Inflammatory macrophage (primary cell): ENCODE measurements around the gene MSANTD2.

Source experiments
- DNase-seq, 2 donors: peaks; one replicate each; pipeline ENCODE4 v3.0.0-alpha.2; 2020 to 2022

Gene MSANTD2

DNA sequence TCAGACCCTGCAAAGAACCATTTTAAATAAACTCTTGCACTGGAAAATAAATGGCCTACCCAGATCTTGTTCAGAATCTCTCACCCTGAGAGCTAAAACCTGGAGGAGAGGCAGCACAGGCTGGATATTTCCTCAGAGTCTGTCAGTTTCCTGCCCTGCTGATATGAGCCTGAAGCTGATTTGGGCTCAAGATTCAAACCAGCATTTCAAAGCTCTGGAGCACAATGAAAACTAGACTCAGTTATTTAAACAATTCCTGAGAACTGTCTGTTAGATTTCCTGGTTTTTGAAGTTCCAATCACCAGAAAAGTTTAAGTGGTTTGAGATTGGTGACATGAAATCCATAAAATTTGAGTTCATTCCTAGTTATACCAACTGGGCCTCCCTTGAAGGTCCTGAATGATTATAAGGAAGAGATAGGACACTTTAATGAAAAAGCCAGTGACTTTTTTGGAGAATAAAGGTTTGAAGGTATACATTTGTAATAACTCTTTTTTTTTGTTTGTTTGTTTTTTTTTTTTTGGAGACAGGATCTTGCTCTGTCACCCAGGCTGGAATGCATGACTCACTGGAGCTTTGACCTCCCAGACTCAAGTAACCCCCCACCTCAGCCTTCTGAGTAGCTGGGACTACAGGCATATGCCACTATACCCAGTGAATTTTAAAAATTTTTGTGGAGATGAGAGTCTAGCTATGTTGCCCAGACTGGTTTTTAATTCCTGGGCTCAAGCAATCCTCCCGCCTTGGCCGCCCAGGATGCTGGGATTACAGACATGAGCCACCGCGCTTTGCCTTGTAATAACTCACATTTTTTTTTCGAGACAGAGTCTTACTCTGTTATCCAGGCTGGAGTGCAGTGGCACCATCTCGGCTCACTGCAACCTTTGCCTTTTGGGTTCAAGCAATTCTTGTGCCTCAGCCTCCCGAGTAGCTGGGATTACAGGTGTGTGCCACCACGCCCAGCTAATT lies 30.1 kb downstream of the MSANTD2 start:
- DNase-seq, result no peak

DNA sequence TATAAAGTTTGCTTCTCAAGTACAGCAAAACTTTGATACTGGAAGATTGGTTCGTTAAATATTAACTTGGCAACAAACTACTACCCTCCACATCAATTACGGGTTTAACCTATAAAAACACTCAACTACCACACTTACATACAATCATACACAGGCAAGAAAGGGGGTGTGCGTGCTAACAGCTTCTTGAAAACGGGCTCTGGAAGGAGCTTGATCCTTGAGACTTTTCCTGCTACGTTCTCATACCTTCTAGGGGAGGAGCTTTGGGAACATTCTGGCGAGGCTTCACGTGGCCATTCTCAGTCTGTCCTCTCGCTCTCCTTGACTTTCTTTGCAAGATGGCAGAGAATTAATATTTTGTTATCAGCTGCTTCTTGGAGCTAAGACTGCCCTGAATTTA lies 31.3 kb downstream of the MSANTD2 start:
- no peak for DNase-seq

DNA sequence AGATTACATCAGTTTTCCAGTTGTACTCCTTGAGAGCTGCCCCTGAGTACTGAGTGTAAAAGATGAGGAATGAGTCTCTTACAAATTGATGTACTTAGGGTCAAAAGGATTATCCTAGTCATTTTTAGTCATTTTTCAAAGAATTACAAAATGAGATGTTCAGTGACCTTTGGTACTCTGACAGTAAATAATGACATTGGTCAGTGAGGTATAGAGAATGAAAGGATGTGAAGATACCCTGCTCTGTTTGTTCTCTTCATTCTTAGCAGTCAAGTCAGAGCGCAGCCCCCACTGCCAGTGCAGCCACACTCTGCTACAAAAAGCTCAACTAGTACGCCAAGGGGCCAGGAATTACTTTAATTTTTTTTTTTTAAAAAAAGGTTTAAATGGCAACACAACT lies 34.0 kb downstream of the MSANTD2 start:
- no peak for DNase-seq

DNA sequence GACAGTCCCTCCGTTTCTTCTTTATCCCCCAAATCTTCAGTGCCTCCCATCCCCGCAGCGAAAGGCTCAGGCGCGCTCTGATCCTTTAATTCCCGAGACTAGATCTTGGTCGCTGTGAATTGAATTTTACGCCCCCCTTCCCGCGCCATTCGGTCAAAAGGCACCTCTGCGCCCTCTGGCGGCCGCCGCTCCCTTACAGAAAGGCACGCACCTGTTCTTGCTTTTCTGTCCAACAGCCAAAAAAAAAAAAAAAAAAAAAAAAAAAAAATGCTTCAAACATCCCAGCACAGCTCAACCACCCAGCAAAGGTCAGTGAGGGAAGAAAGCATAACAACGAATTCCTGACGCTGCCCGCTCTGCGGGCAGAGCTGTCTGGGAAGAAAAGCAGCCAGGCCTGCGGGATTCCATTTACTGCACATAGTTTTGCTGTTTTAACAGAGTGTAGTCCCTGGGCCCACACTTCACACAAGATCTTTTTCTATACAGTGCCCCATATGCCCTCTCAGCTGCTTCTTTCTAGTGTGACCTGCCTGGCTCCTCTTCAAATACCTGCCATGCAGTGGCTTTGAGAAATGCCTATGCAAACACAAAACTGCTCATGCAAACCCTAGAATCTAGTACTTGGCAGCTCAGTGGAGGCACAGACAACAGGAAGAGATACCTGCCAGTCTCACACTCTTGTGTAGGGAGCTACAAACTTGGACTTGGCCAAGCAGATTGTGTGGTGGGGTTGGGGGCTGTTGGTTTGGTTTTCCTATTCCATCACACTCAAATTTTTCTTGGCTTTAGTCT lies 36.9 kb downstream of the MSANTD2 start:
- peak; percentile 23 to 45 for DNase-seq

- no peak for DNase-seq
Observed at GRCh38 chr11:124762624-124763155, 37.5 kb downstream of the MSANTD2 start.

GRCh38 chr11:124762105-124762623 lies 38.0 kb downstream of the MSANTD2 start, which contains the start of gene ESAM:
Gene ESAM (minus strand): TSS chr11:124762290. CDS start chr11:124762154, 136 bp downstream.
- peak in 1 of 2 donors; percentile 29 for DNase-seq

DNA sequence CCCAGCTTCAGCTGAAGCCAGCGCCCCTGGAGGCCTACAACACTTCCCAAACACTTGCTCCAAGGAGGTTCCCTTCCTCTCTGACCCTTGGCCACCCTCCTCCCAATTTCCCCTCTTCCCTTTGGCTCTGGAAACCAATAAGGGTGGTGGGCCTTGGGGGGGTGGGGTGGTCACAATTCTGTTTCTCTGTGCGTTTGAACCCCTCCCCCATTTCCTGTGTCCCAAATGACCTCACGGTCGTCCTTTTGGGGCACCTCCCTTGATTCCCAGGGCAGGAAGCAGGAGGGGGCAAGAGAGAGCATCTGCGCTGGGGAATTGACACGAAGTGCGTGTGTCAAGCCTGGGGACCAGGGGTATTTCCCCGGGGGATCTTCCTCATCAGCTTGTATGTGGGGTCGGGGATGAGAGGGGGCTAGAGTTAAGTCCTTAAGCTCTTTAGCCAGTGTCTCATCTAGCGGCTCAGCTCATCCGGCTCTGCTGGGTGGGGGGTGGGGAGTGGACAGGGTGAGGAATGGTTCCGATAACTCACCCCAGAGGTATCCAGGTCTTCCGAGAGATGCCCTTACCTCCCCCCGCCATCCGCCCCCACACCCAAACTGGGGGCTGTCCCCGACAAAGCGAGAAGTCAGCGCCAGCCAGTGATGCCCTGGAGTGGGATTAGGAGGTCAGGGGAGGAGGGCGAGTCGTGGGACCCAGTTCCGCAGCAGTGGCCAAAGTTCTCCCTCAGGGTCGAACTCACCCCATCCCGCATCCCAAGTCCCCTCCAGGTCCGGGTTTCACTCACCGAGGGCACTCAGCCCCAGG lies 38.7 kb downstream of the MSANTD2 start:
- no peak for DNase-seq

DNA sequence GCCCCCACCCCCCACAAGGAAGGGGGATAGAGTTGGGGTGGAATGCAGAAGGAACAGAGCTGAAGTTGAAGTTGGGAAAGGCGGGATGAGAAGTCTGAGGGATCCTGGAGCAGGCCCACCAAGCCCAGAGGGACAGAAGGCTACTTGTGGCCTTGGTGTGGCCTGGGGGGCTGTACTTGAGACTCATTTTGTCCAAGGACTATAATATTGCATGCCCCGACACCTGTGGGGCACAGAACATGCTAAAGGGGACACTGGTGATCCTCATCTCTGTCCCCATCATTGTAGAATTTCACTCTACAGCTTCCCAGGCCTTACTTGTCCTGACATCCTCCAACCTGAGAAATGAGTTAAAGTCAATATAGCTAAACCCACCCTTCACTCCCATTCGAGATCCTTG lies 39.4 kb downstream of the MSANTD2 start:
- DNase-seq, result no peak

GRCh38 chr11:124760205-124760652 lies 40.0 kb downstream of the MSANTD2 start:
- DNase-seq, result no peak

DNA sequence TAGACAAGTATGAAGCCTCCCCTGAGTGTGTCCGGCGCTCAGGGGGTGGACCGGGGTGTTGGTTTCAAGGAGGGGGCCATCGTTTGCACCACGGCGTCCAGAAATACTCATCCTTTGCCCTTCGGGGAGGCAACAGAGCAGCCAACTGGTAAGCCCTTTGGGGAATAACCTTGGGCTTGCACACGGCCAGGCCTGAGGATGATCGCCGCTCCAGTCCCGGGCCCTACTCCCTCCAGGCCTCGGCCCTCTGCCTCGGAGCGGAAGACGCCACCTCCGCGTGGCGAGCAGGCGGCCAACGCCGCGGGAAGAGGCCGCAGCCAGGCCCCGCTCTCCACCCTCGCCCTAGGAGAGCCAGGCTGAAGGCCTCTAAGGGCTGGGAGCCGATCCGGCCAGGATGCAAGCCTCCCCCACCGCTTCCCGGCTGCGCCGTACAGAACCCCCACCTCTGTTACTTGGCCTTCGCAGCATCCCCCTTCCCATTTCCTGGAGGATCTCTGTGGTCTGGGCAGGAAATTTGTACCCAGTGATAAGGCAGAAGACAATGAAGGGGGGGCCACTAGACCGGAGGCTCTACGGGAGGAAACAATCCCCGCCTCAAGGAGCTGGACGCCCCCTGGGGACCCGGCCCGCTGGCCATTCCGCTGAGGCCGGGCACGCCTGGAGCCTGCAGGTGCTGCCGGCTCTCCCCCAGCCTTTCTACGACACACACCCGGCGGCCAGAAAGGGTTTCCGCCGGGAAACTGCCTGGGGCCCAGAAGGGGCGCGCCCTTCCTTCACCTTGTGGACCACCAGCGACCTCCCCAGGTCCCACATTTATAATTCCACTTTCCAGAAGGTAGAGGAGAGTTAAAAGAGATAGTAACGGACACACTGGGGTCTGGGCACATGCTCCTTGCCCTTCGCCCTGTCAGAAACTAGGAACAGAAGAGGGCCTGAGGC lies 40.7 kb downstream of the MSANTD2 start:
- DNase-seq, result no peak

- peak; percentile 70 to 73 for DNase-seq
Observed at GRCh38 chr11:124758355-124759265, 41.6 kb downstream of the MSANTD2 start.

- no peak for DNase-seq
Observed at GRCh38 chr11:124757320-124757719, 42.9 kb downstream of the MSANTD2 start.

DNA sequence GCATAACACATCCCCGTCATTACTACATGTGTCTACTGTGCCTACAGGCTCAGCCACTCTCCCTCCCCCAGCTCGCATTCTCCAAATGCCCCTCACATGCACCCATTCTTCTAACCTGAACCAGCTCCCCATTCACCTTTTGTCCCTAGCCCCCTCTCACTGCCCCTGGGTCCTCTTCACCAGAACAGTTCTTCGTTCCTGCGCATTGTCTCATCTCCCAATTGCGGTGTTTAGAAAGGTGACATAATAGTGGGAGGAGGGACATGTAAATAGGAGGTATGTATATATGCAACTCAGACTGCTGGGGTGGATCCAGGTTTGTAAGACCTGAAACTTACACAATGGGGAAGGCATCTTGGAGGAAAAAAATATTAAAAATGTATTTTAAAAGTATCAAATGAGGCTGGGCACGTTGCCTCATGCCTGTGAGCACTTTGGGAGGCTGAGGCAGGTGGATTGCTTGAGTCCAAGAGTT lies 43.4 kb downstream of the MSANTD2 start:
- DNase-seq, result no peak

GRCh38 chr11:124756033-124756752 lies 44.0 kb downstream of the MSANTD2 start:
- DNase-seq, result no peak

GRCh38 chr11:124754710-124755109 lies 45.5 kb downstream of the MSANTD2 start:
- DNase-seq, result no peak

DNA sequence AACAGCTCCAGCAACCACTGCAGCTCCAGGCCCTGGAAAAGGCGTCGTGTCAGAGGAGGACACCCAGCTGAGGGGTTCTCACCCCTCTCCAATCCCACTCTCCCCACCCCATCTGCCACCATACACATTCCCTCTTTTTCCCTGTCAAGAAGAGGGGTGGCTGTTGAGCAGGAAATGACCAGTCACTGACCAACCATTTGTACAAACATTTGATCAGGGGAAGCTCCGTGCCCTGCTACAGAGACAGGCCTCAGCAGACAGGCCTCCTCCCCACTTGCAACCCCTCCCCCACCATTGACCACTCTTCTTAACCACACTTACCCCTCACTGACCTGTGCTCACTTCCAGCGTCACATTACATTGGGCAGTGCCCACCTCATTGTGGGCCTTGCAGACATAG lies 45.9 kb downstream of the MSANTD2 start:
- DNase-seq, result no peak

GRCh38 chr11:124753624-124754023 lies 46.6 kb downstream of the MSANTD2 start:
- DNase-seq, result no peak

- DNase-seq, result peak; percentile 64 to 68
Observed at GRCh38 chr11:124753205-124753604, 47.0 kb downstream of the MSANTD2 start.
